HUDEP-2 (cell line): ENCODE data around the gene FMO2.

Experiments
- DNase-seq, 76 experiments: peaks; one replicate each; lab custom pipeline; 2025; ENCODE audit not compliant: unreplicated experiment in 76 of 76; lab: John Stamatoyannopoulos, UW

The FMO2 gene

GRCh38 chr1:171185091-171185490 lies at the start of gene FMO2:
Gene FMO2 (plus strand): TSS chr1:171185300. CDS start chr1:171185714, 414 bp downstream.
- DNase-seq: no peak

GRCh38 chr1:171137580-171137979 lies 47.5 kb upstream of the FMO2 start:
- DNase-seq: no peak

DNA sequence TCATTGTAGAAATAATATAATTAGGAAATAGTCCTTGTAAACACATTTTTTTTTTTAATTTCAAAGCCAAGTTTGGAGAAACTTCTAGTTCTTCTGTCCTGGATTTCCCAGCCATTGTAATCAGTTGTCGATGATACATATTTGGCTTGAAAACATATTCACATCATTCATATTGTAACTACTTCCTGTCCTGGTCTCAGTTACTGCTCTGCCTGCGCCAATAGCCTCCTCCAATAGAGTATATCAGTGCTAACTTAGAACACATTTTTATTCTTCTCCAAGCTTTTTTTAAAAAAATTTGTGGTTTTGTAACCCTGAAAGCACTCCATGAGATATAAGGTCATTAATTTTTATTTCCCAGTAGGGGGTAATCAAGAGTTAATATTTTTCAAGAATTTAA lies 46.1 kb upstream of the FMO2 start:
- no peak for DNase-seq

- DNase-seq: no peak
Observed at GRCh38 chr1:171139890-171140289, 45.2 kb upstream of the FMO2 start.

DNA sequence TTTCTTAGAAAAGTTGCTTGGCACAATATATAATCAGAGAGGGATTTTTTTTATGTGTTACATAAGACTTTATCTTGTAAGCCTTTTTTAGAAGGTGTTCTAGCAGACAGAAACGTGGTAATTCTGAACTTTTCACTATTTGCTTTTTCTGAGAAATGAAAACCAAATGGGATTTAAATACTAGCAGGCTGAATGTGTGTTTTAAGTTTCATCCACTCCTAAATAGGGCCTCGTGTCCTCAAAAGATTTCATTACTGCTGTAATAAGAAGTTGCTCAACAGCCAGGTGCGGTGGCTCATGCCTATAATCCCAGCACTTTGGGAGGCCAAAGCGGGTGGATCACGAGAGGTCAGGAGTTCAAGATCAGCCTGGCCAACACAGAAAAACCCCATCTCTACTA lies 44.7 kb upstream of the FMO2 start:
- DNase-seq: no peak

DNA sequence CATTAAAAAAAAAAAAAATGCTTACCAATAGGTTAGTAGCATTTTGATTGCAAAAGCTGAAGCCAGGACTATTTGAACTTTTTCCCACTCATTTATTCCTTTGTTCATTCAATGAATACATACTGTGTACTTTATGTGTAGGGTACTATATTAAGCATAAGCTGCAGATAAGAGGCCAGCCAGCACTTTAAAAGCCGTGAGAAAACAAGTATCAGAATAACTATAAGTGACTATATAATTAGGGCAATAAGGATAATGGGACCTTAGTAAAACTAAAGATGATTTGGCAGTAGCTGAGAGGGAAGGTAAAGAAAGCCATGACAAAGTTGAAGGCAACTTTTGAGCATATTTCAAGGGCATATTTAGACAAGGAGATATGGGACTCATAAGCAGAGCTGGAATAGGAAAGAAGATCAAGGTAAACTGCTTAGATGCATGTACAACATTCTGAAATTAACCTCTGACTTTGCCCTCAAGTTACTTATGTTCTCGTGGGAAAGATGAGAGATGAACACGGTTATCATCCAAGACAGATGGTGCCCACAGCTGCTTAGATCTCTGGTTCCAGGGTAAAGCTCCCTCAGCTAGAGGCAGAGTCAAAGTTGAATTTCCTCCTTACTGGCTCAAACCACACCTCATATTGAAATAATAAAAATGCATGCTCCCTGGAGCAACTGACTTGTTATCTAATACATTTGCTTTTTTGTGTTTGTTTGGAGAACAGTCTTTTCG lies 44.0 kb upstream of the FMO2 start:
- DNase-seq: no peak

DNA sequence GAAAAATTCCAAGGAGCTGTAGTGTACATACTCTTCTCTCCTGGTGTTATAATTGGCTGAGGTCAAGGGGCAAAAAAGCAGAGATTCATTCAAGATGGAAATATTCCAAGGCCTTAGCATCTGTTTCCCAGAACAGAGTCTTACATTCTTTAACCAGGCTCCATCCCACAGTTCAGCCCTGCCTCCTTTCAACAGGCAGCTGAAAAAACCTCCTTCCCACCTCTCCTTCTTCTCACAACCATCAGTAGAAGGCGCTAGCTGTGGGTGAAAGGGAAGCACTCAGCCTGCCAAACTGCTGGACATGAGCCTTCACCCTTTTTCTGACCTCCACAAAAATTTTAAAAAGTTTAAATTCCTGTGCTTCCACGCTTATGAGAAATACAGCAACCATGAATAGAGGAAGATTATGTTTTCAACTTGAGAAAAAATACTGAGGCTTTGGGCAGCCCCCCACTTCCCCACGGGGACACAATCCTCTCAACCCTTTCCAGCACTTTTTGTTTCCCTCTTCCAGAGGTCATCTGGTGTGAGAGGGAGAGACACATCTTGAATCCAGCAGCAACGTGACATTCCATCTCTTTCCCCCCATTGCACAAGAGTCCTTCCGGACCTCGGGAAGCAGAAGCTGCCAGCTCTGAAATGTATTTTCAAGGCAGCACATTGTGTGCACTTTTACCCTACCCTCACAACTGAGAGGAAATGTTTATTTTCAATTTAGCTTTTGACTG lies 43.2 kb upstream of the FMO2 start:
- no peak for DNase-seq

GRCh38 chr1:171142416-171143385 lies 42.4 kb upstream of the FMO2 start:
- no peak for DNase-seq

DNA sequence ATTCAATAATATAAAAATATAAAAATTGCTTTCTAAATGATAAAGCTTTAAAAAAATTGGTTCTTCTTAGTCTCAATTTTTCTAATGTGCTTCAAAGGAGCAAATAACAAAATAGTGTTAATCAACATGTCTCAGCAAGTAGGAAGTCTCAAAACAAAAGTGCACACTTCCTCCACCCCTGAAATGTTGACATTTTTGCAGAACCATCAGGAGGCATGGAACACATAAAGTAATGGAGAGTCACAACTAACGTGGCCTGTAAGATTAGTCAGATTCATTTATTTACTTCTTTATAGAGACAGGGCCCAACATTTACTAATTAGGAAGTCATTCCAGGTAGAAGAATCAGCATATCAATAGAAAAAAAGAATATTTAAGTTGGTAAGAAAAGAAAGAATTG lies 34.9 kb upstream of the FMO2 start:
- DNase-seq: no peak

DNA sequence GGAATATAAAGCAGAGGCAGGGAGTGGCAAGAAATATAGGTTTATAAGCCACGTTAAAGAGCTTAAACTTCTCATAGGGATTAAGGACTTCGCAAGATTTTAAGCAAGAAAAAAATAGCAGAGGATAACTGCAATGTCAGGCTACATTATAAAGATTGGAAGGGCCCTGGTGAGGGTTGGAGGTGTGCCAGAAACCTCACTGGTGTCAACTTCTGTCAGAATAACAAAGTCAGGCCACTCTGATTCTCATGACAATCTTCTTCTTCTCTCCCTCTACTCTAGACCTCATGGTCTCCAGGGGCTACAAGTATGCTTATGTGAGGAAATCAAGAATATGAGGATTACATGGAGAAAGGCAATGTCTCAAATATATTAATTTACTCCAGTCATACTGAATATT lies 32.6 kb upstream of the FMO2 start:
- DNase-seq: no peak

DNA sequence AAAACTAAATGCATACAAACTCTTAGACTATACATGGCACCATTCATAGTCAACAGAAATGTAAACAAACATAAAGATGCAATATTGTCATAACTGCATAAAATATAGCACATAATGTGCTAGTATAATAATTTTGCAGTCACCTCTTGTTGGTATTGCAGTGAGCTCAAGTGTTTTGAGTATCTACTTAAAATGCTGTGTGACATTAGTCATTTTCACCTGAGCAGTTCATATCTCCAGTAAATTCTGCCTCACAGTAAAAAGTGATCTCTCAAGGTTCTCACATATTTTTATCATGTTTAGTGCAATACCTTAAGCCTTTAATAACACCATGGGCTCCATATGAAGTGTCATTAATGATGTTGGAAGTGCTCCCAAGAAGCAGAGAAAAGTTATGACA lies 29.6 kb upstream of the FMO2 start:
- DNase-seq: no peak

GRCh38 chr1:171158096-171158495 lies 27.0 kb upstream of the FMO2 start:
- no peak for DNase-seq

- DNase-seq: no peak
Observed at GRCh38 chr1:171158551-171158950, 26.5 kb upstream of the FMO2 start.

GRCh38 chr1:171159148-171159547 lies 26.0 kb upstream of the FMO2 start:
- no peak for DNase-seq

DNA sequence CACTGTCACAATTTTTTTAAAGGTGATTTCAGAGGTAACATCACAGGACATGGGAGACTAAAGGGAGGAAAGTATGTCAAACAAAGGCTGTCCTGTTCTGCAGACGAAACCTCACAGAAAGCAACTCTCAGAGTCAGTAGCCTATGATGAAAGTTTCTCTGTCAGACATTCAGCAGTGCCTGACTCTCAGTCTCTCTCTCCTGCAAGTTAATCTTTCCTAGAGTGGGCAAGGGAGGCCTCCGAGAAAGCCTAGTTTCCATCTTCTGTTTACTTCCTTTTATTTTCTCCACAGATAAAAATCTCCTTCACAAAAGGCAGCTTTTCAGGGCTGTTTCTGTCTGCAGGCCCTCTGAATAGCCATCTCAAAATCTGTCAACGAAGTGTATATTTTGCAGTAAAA lies 24.9 kb upstream of the FMO2 start:
- DNase-seq: no peak

DNA sequence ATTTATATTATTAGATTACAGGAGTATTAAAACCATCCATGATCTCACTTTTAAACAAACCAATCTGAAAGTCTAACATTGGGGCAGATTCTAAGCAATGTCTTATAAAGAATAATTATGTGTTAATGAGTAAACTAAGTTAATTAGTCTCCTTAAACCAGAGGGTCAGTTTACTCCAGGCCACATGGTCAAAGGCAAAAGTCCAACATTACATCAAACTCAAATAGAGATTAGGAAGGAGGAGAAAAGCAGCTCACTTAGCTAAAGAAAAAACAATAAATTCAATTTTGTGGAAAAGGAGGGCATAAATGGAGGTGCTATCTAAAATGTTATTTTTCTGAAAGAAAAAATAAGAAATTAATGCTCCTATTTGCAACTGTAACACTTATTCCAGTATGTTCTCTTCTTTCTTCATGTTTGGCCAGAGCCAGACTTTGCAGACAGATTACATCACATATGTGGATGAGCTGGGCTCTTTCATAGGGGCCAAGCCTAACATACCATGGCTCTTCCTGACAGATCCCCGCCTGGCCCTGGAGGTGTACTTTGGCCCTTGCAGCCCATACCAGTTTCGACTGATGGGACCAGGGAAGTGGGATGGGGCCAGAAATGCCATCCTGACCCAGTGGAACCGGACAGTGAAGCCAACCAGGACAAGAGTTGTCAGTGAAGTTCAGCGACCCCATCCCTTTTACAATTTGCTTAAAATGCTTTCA lies 24.3 kb upstream of the FMO2 start:
- no peak for DNase-seq

GRCh38 chr1:171161431-171161830 lies 23.7 kb upstream of the FMO2 start:
- no peak for DNase-seq

DNA sequence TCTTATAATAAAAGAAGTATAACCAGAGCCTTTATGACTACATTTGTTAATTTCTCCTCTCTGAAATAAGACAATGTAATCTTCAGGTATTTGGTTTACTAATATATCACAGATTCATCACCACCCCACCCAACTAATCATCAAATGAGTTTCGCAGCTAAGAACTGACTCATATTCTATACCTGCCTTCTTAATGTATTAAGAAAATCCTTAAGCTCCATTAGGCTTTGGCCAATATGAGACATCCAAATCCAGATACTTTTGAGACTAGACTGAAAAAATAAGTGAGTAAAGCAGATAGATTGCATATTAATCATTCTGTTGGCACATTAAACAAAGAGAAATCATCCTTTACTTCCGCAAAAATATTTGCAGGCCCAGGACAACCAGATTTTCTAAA lies 18.7 kb upstream of the FMO2 start:
- no peak for DNase-seq

- DNase-seq: no peak
Observed at GRCh38 chr1:171167785-171168184, 17.3 kb upstream of the FMO2 start.

DNA sequence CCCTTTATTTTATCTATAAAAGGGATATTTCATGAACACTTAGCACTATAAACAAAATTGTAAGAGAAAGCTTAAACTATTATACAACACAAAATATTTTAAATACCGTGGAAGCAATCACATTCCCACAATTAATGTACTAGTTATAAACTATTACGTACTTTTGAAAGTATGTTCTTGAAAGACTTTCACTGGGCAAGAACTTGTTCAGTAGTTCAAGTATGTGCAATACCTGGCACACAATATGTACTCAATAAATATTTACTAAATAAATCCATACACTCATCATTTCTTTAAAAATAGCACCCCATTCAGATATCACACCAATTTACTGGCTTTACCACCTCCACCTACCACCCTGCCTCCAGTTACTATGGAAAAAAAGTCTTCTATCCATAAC lies 12.6 kb upstream of the FMO2 start:
- no peak for DNase-seq

GRCh38 chr1:171173069-171173468 lies 12.0 kb upstream of the FMO2 start:
- no peak for DNase-seq
